Sigmoid colon (tissue), 4 donors: ENCODE data around the gene MYLK.

Source experiments
- EP300 ChIP-seq, 4 donors: sonication (generic); formaldehyde crosslinking; IDR thresholded peaks; one replicate each; pipeline ENCODE4 v1.6.1; 2017; ENCODE audit warnings: antibody characterized with exemption in 4 of 4
- POLR2A ChIP-seq, 2 donors: fragments of 450-650 bp; IDR thresholded peaks; one replicate each; pipeline ENCODE4 v1.6.1; 2016; ENCODE audit warnings: antibody characterized with exemption in 2 of 2, mild to moderate bottlenecking in 2 of 2, moderate library complexity in 2 of 2
- POLR2AphosphoS5 ChIP-seq, 4 donors: sonication (generic); formaldehyde crosslinking; IDR thresholded peaks; one replicate each; pipeline ENCODE4 v1.6.1; 2017; ENCODE audit warnings: antibody characterized with exemption in 4 of 4
- TF ChIP-seq, protein P1 (sequence below), 4 experiments: fragments of 450-650 bp in 3 of 4; fragments of 200-600 bp in 1 of 4; IDR thresholded peaks; one replicate each; pipeline ENCODE4 v1.5.1; 2016 to 2019; ENCODE audit warnings: antibody characterized with exemption in 4 of 4, mild to moderate bottlenecking in 3 of 4, moderate library complexity in 2 of 4

DNA sequence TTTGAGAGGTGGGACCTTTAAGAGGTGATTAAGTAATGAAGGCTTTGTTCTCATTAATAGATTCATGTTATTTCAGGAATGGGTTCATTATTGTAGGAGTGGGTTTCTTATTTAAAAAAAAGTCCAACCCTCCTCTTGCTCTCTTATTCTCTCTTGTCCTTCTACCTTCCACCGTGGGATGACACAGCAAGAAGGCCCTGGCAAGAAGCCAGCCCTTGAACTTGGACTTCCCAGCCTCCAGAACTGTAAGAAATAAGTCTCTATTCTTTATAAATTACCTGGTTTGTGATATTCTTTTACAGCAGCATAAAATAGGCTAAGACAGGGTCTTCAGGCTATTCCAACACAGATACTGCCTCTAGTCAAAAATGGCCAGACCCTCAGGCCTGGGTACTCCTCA lies 62.2 kb downstream of the MYLK start:
- TF ChIP-seq, protein P1, sequence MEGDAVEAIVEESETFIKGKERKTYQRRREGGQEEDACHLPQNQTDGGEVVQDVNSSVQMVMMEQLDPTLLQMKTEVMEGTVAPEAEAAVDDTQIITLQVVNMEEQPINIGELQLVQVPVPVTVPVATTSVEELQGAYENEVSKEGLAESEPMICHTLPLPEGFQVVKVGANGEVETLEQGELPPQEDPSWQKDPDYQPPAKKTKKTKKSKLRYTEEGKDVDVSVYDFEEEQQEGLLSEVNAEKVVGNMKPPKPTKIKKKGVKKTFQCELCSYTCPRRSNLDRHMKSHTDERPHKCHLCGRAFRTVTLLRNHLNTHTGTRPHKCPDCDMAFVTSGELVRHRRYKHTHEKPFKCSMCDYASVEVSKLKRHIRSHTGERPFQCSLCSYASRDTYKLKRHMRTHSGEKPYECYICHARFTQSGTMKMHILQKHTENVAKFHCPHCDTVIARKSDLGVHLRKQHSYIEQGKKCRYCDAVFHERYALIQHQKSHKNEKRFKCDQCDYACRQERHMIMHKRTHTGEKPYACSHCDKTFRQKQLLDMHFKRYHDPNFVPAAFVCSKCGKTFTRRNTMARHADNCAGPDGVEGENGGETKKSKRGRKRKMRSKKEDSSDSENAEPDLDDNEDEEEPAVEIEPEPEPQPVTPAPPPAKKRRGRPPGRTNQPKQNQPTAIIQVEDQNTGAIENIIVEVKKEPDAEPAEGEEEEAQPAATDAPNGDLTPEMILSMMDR (IDR thresholded peaks at IDR 0.05): no peak
- no peak for TF ChIP-seq POLR2A (IDR thresholded peaks at IDR 0.05)
- no peak for TF ChIP-seq POLR2AphosphoS5 (IDR thresholded peaks at IDR 0.05)
- no peak for TF ChIP-seq EP300 (IDR thresholded peaks at IDR 0.05)
